Measurements from ENCODE around the gene SIRPG.
"Not testable (repeated sequence)": the region's sequence is repeated elsewhere in the genome, so short reads cannot be mapped to it uniquely, and the experiment has no call there.

The SIRPG gene

DNA sequence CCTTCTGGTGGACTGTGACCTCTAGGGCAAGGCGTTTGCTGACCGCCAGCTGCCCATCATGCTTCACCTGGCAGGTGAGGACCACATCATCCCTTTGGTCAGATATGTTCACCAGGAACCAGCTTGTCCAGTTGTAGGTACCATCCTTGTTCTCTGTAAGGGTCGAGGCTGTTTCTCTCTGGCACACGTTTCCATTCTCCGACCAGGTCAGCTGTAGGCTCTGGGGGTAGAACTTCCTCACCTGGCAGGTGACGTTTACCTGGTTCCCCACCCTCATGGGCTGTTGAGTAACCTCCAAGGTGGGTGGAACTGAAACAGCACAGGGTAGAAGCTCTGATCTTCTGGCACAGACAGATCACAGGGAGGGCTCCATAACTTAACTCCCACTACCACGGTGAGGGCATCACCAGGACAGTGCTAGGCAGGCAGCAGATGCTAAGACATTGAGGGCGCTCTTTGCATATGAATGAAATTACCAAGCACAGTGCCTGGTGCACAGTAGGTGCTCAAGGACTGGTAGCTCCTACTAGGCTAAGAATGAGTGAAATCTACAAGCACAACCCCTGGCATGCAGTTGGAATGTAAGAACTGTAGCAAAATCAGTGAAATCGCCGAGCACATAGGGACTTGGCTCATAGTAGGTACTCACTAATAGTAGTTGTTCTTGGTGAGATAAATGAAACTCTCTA is 22.1 kb downstream of the SIRPG start:
- no peak for DNase-seq (ENCODE audit: low read depth)

DNA sequence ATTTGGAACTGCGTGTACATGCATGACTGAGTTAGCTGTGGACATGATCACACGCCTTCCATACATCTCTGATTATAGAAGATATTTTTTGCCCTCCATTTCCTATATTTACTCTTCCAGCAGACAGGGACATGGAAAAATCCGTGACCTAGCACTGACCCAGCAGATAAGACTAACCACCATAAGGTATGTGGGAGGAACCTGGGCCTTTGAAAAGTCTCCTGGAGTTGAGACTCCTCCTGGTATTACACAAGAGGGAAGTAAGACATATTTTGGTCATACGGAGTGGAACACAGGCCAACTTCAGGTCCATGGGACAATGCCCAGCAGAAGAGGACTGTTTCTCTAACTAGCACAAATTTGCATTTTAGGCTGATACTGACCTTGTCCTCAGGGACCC is 24.0 kb downstream of the SIRPG start:
- no peak for DNase-seq (ENCODE audit: low read depth)

DNA sequence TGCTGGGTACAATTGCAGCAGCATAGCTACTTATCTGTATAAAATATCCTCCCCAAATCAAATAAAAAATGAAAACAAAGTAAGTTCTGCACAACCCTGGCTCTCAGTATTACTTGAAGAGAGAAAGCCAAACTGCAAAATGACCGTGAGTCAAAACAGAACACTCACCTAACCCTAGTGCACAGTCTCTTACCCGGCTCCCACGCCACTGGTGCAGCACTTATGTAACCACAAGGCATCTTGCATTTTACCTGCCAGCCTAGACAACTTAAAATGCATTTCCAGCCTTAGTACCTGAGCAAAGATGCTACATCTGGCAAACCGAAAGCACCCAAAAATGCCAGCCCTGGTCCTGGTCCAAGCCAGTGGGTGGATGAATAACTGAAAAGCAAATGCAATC is 25.4 kb downstream of the SIRPG start:
- no peak for DNase-seq (ENCODE audit: low read depth)

DNA sequence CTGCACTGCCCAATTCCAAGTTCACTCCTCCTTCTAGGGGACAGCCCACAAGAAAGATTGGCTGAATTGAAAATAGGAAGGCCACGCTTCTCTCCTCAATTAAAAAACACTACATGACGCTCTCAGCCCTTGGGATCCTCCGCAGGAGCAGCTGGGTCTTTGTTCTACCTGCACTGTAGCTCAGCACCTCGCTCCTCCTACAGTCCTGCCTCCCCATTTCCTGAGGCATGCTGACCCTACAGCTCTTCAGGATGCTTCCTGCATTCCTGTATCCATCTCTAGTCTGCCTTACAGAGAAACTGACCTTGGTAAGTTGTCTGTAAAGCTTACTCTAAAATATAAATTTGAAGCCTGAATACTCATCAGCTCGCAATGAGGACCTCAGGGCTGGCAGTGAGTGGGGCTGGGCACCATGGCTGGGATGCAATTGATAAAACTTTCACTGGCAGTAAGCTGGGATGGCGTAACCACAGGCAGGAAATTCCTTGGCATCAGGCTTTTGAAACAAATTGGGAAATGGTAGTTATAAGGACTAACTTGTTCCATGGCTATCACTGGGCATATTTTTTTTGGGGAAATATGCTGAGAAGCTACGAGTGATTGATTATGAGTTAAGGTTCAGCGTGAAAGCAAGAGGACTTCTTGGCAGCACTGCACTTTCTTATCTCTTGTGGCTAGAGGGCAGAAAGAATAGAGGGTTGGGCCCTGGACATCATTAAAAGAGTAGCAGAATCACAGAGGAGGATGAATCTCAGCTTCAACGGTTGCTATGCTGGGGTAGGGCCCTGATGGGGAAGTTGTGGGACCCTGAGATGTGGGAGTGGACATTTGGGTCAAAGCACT is 26.0 kb downstream of the SIRPG start:
- no peak for DNase-seq (ENCODE audit: low read depth)

DNA sequence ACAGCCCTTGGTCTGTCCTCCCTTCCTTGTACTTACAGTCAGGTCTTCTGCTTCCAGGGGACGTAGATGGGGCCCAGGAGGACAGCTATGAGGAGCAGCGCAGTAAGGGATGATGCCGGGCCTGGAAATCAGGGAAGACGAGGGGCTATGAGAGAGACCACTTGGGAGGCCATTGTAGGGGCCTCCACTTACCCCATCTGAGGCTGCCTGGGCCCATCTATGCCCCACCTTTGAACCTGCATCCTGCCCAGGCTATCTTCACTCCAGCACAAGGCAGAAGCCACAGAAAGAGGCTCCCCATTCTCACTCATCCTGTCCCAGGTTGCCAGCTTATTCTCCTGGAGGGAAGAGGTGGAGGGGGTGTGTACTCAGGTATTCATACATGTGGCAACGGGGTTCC is 27.4 kb downstream of the SIRPG start:
- DNase-seq (ENCODE audit: low read depth) = no peak

DNA sequence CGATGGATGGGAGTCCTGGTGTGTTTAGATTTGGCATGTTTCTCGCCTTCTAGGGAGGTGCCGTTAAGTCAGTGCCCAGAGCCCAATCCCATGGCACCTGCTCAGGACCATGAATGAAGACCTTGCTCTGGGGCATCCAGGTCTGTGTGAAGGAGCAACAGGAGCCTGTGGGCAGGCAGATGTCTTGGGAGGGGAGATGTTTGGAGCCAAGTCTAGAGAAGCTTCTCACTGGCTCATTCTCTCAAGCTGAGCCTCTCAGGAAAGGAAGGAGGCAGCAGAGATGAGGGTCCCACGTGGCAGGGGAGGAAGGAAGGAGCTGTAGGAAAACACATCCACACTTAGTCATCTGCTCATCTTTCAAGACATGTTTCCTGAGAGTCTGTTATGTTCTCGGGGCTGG is 28.3 kb downstream of the SIRPG start:
- no peak for DNase-seq (ENCODE audit: low read depth)

DNA sequence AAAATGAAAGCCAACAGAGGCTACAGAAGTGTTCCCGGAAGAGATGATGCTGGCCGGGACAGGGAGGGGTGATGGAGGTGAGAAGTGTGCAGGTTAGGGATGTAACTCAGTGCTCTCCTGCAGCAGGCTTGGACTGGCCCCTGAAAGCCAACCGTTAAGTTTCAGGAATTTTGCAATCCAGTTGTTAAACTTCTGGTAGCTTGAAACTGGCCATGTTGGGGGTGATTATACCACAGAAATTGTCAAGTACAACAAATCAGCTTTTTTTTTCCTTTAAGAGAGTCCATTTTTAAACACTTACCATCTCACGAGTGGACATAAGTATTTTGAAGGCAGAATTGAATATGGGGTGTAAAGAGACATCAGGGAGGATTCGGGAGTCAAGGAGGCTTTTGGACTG is 29.0 kb downstream of the SIRPG start:
- DNase-seq (ENCODE audit: low read depth) = no peak

DNA sequence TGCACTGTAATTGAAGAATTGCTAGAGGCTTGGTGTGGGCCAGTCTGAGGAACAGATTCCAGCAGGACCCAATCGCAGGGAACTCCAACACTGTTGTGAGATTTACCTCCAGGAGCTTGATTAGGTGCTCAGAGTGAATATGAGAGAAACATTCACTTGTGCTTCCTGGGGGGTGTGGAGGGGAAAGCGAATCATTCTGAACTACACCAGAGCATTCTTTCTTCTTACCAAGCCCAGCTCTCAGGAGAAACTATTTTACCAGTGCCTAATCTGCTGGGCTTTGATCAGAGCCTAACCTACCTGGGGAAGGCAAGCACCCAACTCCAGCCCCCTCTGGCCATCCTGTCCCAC is 30.4 kb downstream of the SIRPG start:
- no peak for DNase-seq (ENCODE audit: low read depth)

DNA sequence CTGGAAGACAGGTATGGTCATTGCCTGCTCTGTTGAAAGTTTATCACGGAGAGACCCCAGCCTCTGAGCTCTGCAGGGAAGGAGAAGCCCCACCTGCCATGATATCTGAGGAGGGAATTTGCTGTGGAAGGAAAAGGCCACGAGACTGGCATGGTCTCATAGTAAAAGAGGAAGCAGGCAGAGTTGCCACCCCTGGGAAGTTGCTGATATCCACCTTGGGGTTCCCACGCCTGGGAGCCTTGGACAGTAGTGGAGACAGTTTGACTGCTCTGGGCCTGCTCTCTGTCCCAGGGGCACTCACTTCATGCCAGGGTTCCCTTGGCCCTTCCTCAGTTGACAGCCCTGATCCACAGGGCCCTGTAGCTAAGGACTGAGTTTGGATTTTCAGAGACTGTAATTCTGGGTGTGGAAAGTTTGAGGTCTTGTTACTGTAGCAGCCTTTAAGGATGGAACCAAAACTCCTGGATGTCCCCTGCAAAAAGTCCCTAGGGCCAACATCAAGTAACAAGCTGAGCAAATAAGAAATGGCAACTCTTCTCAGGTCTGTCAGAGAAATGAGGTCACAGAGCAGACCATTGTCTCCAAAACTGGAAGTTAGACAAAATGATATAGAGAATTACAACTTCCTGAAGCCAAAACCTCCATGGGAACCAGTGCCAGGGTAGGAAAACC is 30.9 kb downstream of the SIRPG start:
- DNase-seq (ENCODE audit: low read depth) = no peak

DNA sequence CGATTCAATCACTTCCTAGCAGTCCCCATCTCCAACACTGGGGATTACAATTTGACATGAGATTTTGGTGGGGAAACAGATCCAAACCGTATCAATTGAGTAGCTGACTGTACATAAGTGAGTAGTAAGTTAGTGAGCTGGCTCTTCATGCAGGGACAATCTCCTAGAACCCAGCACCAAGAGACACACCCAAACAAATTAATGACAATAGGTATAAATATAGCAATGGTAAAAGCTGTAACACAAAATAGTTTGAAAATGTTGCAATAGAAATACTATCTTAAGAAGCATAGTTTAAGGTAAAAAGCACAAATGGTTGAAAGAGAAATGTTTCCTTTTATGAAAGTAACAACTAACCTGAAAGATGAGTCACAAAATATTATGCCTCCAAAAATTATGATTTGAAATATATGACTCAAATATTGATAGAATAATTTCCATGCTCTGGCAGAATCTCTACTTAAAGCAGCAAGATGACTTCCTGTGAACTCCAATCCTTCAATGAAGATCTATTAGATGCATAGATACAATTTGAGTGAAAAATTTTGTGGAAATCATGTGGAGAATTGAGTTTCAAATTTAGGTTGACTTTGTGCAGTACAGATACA is 32.4 kb downstream of the SIRPG start:
- DNase-seq (ENCODE audit: low read depth) = no peak

DNA sequence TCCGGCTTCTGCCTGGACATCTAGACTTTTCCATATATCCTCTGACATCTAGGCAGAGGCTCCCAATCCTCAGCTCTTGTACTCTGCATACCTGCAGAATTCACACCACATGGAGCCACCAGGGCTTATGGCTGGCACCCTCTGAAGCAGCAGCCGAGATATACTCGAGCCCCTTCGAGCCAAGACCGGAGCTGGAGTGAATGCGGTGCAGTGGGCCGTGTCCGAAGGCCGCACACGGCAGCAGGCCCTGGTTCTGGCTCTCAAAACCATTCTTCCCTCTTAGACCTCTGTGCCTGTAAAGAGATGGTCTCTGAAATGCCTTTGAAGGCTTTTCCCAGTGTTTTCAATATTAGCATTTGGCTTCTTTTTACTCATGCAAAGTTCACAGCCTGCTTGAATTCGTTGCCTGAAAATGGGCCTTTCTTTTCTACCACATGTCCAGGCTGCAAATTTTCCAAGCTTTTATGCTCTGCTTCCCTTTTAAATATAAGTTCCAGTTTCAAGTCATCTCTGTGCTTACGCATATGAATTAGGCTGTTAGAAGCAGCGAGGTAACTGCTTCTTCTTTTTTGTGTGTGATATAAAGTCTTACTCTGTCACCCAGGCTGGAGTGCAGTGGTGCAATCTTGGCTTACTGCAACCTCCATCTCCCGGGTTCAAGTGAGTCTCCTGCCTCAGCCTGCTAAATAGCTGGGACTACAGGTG is 33.9 kb downstream of the SIRPG start:
- DNase-seq (ENCODE audit: low read depth) = no peak

DNA sequence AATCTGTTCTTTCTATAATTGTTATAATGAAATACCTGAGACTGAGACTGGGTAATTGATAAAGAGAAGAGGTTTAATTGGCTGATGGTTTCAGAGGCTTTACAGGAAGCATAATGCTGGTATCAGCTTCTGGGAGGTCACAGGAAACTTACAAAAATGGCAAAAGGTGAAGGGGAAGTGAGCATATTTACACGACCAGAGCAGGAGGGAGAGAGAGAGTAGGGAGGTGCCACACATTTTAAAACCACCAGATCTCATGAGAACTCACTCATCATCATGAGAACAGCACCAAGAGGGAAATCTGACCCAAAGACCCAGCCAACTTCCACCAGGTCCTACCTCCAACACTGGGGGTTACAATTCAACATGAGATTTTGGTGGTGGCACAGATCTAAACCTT is 35.1 kb downstream of the SIRPG start:
- no peak for DNase-seq (ENCODE audit: low read depth)

DNA sequence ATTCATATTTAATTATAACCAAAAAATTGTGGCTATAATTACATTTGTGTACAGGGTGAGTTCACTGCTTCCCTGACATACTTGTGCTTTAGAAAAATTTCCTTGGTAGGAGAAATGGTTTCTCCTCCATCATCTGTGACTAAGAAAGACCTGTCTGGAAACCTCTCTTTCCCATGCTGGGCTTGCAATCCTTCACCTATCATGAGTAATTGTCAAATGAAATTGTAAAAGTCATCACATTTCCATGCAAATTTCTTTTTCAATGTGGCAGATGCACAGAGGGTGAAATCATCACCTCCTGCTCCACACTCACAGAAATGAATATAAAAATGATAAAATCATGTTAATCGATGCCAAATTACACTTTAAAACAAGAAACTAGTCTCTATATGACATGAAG is 36.3 kb downstream of the SIRPG start:
- no peak for DNase-seq (ENCODE audit: low read depth)

DNA sequence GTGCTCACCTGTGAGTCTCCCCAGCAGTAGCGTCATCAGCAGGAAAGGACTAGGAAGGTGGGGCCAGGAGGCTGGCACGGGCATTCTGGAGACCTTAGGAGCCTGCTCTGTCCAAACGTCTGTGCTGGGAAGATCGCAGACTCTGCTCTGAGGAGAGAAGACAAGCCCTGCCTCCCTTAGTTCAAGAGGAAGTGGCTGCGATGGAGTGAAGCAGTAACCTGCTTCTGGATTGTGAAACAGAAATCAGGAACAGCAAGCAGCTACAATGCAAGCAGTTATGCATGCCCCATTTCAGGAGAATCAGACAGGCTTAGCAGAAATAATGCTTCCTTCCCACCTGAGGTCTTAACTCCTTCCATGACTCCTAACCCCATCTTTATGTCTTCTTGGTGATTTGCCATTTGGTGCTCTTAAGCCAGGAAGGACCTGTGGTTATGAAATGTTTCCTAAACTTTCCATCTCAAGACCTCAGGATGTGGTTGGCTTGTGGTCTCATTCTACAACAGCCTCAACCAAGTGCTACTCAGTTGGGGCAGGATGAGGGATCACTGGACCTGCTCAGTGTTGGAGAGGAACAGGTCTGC is 37.6 kb downstream of the SIRPG start, which contains the start of gene SIRPB1:
SIRPB1 (minus strand) TSS at position 149 of the 584 bp plus-strand sequence; CDS start at position 84, 65 bp downstream.
- no peak for DNase-seq (ENCODE audit: low read depth)

DNA sequence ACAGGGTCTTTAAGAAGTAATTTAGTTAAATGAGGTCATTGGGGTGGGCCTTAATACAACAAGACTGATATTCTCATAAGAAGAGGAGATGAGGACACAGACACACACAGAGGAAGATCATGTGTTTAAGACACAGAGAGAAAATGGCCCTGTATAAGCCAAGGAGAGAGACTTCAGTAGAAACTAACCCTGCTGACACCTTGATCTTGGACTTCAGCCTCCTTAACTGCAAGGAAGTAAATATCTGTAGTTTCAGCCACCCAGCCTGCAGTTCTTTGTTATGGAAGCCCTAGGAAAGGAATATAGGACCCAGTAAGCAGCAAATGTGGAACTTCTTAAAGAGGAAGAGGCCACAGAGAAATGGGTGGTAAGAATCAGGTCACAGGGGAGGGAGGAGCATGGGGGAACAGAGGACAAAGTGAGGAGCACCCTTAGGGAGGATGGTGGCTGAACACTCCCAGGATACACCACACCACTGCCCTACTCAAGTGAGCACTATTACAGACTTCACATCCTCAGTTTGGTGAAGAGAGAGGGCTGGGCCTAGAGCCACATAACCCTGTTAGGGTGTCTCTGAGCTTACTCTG is 38.5 kb downstream of the SIRPG start:
- no peak for DNase-seq (ENCODE audit: low read depth)

DNA sequence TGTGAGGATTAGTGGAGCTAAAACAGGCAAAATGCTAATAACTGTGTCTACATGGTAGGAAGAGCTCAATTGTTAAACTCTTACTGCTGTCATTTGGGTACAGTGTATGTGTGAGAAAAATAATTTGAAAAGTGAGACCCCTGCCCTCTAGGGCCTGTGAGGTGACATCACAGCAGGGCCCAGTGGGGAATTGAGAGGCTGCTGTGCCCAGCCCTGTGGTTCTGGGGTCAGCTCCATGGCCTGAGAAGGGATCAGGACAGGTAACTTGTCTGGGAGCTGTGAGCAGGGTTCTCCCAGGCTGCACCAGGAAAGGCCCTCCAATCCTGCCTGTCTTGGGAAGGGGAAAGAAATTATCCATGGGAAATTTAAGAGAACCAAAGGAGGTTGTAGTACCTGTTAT is 39.1 kb downstream of the SIRPG start:
- no peak for DNase-seq (ENCODE audit: low read depth)

DNA sequence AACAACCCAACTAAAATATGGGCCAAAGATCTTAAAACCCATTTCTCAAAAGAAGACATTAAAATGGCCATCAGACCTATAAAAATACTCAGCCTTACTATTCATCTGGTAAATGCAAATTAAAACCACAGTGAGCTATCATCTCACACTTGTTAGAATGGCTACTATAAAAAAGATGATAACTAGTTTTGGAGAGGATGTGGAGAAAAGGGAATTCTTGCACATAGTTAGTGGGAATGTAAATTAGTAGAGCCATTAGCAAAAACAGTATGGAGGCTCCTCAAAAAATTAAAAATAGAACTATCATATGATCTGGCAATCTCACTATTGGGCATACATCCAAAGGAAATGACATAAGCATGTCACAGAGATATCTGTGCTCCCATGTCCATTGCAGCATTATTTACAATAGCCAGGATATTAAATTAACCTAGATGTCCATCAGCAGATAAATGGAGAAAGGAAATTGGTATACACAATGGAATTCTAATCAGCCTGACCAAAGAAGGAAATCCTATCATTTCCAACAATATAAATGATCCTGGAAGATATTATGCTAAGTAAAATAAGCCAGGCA is 40.6 kb downstream of the SIRPG start:
- DNase-seq (ENCODE audit: low read depth) = no peak

DNA sequence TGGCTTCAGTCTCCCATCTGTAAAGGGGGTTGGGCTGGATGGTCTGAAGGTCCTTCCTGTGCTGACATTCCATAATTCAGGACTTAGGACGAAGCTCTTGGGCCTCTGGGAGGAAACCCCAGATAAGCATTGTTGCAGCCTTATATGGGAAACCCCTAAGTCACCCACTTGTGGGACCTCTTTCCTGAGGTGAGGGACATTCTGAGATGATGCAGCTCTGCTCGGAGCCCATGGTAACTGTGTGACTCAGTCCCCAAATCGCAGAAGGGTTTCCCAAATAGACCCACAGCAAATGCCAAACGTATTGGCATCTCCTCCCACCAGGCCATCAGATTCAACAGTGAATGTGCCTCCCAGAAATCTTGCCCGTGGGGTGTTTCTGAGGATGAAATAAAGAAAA is 47.2 kb downstream of the SIRPG start:
- DNase-seq (ENCODE audit: low read depth) = not testable (repeated sequence)

DNA sequence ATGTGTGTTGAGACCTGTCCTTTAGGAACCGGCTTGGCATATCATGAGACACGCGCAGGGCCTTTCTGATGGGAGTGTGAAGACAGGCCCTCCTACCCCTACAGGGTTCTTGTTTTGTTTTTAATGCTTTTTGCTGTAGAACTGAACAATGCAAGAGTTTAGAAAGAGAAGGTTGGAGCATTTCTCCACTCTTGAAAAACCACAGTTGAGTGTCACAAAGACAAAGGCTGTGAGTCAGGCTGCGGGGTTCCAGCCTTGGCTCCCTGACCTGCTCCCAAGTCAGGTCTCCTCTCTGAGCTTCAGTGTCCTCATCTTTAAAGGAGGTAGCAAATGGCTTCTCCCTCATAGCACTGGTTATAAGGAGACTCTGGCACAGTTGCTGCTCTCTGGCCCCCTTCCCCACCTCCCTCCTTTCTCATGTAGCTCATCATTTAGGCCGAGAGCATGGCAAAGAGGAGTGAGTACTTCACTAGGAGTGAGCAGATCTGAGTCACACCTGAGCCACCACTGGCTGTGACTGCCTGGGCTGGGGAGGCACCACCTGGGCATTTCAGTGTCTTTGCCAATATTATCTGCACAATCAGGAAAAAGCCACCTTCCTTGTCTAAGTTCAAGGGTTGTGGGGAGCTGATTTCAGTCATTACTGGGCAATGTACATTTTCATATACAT is 48.8 kb downstream of the SIRPG start:
- DNase-seq (ENCODE audit: low read depth) = not testable (repeated sequence)

DNA sequence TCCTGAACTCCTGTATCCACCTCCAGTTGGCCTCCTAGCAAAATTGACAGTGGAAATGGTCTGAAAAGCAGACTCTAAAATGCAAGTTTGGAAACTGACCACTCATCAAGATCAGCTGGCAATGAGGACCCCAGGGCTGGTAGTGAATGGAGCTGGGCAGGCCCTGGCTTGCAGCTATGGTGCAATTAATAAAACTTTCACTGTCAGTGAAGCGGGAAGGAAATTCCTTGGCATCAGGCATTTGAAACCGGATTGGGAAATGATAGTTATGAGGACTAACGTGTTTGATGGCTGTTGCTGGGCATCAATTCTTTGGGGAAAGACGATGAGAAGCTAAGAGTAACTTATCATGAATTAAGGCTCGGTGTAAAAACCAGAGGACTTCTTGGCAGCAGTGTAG is 56.8 kb downstream of the SIRPG start:
- no peak for DNase-seq (ENCODE audit: low read depth)
